HepG2 (cell line): ENCODE results near the gene FMNL2. TPM values are rescaled to one million over a fixed set of nuclear protein-coding genes. Genes with fewer than 3 reads are reported as not detected.

Source experiments
- ATAC-seq: fragments of 200-7000 bp; cut with Tn5 transposase; 3 replicates; pipeline ENCODE4 v1.9.1; 2020; ENCODE audit warnings: mild to moderate bottlenecking, moderate library complexity
- BruUV-seq: library from RNA; stranded (reverse); fragments of 400-500 nt; replicated peaks from 2 replicates; lab custom pipeline; 2021; lab: Mats Ljungman, UMichigan
- CTCF ChIA-PET: fragments of 300-600 bp; formaldehyde crosslinking; extraction: SDS; loops from one replicate; lab custom pipeline; 2021; ENCODE audit warnings: low total read pairs, inconsistent platforms, low intra/inter-chr PET ratio; lab: Yijun Ruan, JAX
- POLR2A ChIA-PET: fragments of 350-600 bp; sonication (Branson Sonifier 250); formaldehyde crosslinking; loops from one replicate; lab custom pipeline; 2020; ENCODE audit warnings: antibody characterized with exemption, inconsistent platforms; lab: Yijun Ruan, JAX
- DNase-seq: peaks from one replicate; pipeline ENCODE4 v3.0.0-alpha.2; 2015; ENCODE audit warnings: low spot score
- FAIRE-seq: peaks from 3 replicates; lab custom pipeline; 2011; peaks lifted over from hg19 to GRCh38; lab: Jason Lieb, UNC
- H2AFZ ChIP-seq: one replicate; pipeline ENCODE4 v1.6.1; 2011; ENCODE audit warnings: low read length, inconsistent platforms
- H3K27ac ChIP-seq: fragments of 300-600 bp; 3 replicates; pipeline ENCODE4 v1.8.0; 2011; ENCODE audit warnings: mixed run types, mild to moderate bottlenecking, mixed read lengths, low read length, inconsistent platforms; ENCODE audit not compliant: insufficient read depth; ENCODE audit errors: extremely low read length
- H3K27me3 ChIP-seq, 2 experiments: fragments of 200-600 bp in 1 of 2; 2 replicates in 1 of 2; 3 replicates in 1 of 2; pipeline versions ENCODE4 v1.6.0 to v1.8.0; 2011; ENCODE audit warnings: low read length in 2 of 2, mild to moderate bottlenecking in 2 of 2, moderate library complexity in 2 of 2, inconsistent platforms in 1 of 2; ENCODE audit not compliant: insufficient read depth in 2 of 2, control insufficient read depth in 1 of 2
- H3K36me3 ChIP-seq, 2 experiments: fragments of 200-600 bp in 1 of 2; replicated peaks in 1 of 2; 2 replicates in 1 of 2; 3 replicates in 1 of 2; pipeline versions ENCODE4 v1.5.1 to v1.8.0; 2011; ENCODE audit warnings: low read length in 2 of 2, inconsistent platforms in 1 of 2; ENCODE audit not compliant: insufficient read depth in 2 of 2, control insufficient read depth in 1 of 2
- H3K4me1 ChIP-seq: 2 replicates; pipeline ENCODE4 v1.5.1; 2012; ENCODE audit warnings: low read length, inconsistent platforms; ENCODE audit not compliant: insufficient read depth
- H3K4me2 ChIP-seq: 2 replicates; pipeline ENCODE4 v1.6.0; 2011; ENCODE audit warnings: low read depth, low read length, inconsistent platforms
- H3K4me3 ChIP-seq, 3 experiments: fragments of 200-600 bp in 1 of 3; sonication (generic), shearing (Covaris generic) in 1 of 3; replicated peaks in 1 of 3; 2 replicates each; pipeline ENCODE4 v1.5.1; 2011 to 2016; ENCODE audit warnings: low read length in 3 of 3, inconsistent platforms in 2 of 3, low read depth in 2 of 3, mild to moderate bottlenecking in 2 of 3, control low read depth in 1 of 3, mixed read lengths in 1 of 3; ENCODE audit not compliant: insufficient read depth in 1 of 3
- H3K79me2 ChIP-seq: one replicate; pipeline ENCODE4 v1.6.1; 2011; ENCODE audit warnings: low read length, inconsistent platforms; ENCODE audit not compliant: insufficient read depth
- H3K9ac ChIP-seq: 2 replicates; pipeline ENCODE4 v1.6.0; 2011; ENCODE audit warnings: mild to moderate bottlenecking, low read depth, low read length, inconsistent platforms; ENCODE audit not compliant: insufficient read depth
- H3K9me3 ChIP-seq: 2 replicates; pipeline ENCODE4 v1.5.1; 2012; ENCODE audit warnings: mild to moderate bottlenecking, low read length
- H4K20me1 ChIP-seq: 2 replicates; pipeline ENCODE4 v1.6.0; 2011; ENCODE audit warnings: inconsistent platforms, mild to moderate bottlenecking, low read length, moderate library complexity; ENCODE audit not compliant: insufficient read depth
- CAMTA2 ChIP-seq: sonication (generic); formaldehyde crosslinking; IDR thresholded peaks from 2 replicates; pipeline ENCODE4 v1.4.0; 2020; ENCODE audit warnings: mild to moderate bottlenecking, missing genetic modification reagents, borderline replicate concordance
- ETS1 ChIP-seq: sonication (generic); formaldehyde crosslinking; IDR thresholded peaks from 2 replicates; pipeline ENCODE4 v1.4.0; 2020; ENCODE audit warnings: missing genetic modification reagents
- ETV5 ChIP-seq: IDR thresholded peaks from 2 replicates; pipeline ENCODE4 v1.6.1; 2018; ENCODE audit warnings: missing biosample characterization, missing genetic modification reagents, inconsistent platforms, borderline replicate concordance
- GLI4 ChIP-seq: sonication (generic); formaldehyde crosslinking; IDR thresholded peaks from 2 replicates; pipeline ENCODE4 v1.5.1; 2020; ENCODE audit warnings: missing genetic modification reagents, mild to moderate bottlenecking, moderate library complexity, borderline replicate concordance
- JUND ChIP-seq: sonication (generic); formaldehyde crosslinking; IDR thresholded peaks from 2 replicates; pipeline ENCODE4 v1.8.0; 2022; ENCODE audit warnings: mild to moderate bottlenecking, missing genetic modification reagents
- KDM5A ChIP-seq: fragments of 200-600 bp; sonication (generic); IDR thresholded peaks from 2 replicates; pipeline ENCODE4 v1.7.0; 2018; ENCODE audit warnings: antibody characterized with exemption, mild to moderate bottlenecking, low read length, borderline replicate concordance
- MTA3 ChIP-seq: sonication (generic); formaldehyde crosslinking; IDR thresholded peaks from 2 replicates; pipeline ENCODE4 v1.4.0; 2020; ENCODE audit warnings: missing genetic modification reagents
- NCOA5 ChIP-seq: sonication (generic); formaldehyde crosslinking; IDR thresholded peaks from 2 replicates; pipeline ENCODE4 v1.4.0; 2020; ENCODE audit warnings: missing genetic modification reagents
- NONO ChIP-seq, 2 experiments: fragments of 450-650 bp in 1 of 2; sonication (generic) in 1 of 2; formaldehyde crosslinking in 1 of 2; IDR thresholded peaks in 1 of 2; conservative IDR thresholded peaks in 1 of 2; 2 replicates each; pipeline versions ENCODE4 v1.6.1 to v1.8.0; 2017 to 2022; ENCODE audit warnings: mild to moderate bottlenecking in 1 of 2, missing genetic modification reagents in 1 of 2, moderate library complexity in 1 of 2
- NR2F6 ChIP-seq, 2 experiments: IDR thresholded peaks; 2 replicates each; pipeline ENCODE4 v1.6.1; 2016; ENCODE audit warnings: antibody characterized with exemption in 1 of 2, mild to moderate bottlenecking in 1 of 2
- TEAD3 ChIP-seq: optimal IDR thresholded peaks from 2 replicates; pipeline ENCODE3; 2016; ENCODE audit warnings: borderline replicate concordance
- TOPORS ChIP-seq: sonication (generic); formaldehyde crosslinking; IDR thresholded peaks from 2 replicates; pipeline ENCODE4 v1.8.0; 2023; ENCODE audit warnings: mild to moderate bottlenecking, missing genetic modification reagents
- ZFP1 ChIP-seq: IDR thresholded peaks from 2 replicates; pipeline ENCODE4 v1.6.1; 2016
- ZNF280D ChIP-seq: sonication (generic); formaldehyde crosslinking; IDR thresholded peaks from 2 replicates; pipeline ENCODE4 v1.5.1; 2020; ENCODE audit warnings: mild to moderate bottlenecking, missing genetic modification reagents
- ZNF33B ChIP-seq: sonication (generic); formaldehyde crosslinking; IDR thresholded peaks from 2 replicates; pipeline ENCODE4 v1.5.1; 2020; ENCODE audit warnings: mild to moderate bottlenecking, missing genetic modification reagents
- ZSCAN29 ChIP-seq: sonication (generic); formaldehyde crosslinking; conservative IDR thresholded peaks from 2 replicates; pipeline ENCODE4 v1.4.0; 2020; ENCODE audit warnings: mild to moderate bottlenecking, missing genetic modification reagents
- WGBS: methylation state at CpG from one replicate; pipeline ENCODE4 v1.1.6; 2017; ENCODE audit warnings: low lambda C conversion rate; 5-methylcytosine and 5-hydroxymethylcytosine counted together
- in situ Hi-C: cut with HindIII; loops from 2 replicates; pipeline ENCODE4 v1.10.0; 2017; ENCODE audit warnings: low pct_unique_long_range_greater_than_20kb; ENCODE audit not compliant: extremely low pct_ligation_motif_present
- intact Hi-C: fragments of 100-400 bp; cut with micrococcal nuclease; formaldehyde crosslinking; loops from one replicate; pipeline ENCODE4 v1.10.0; 2022; ENCODE audit not compliant: unreplicated experiment
- polyA plus RNA-seq, 8 experiments: library from polyadenylated mRNA; depleted of rRNA in 3 of 8; stranded (reverse) in 7 of 8; unstranded in 1 of 8; fragments of >200 nt; fragmentation: Illumina TruSeq in 4 of 8; extraction: Trizol in 4 of 8; gene quantifications; 2 replicates each; pipeline versions ENCODE4 v1.2.1 to v1.2.3, GENCODE V29; 2011 to 2016; ENCODE audit warnings: low read depth in 4 of 8, missing spikeins in 1 of 8, mixed read lengths in 1 of 8; ENCODE audit not compliant: insufficient read depth in 1 of 8
- total RNA-seq, 5 experiments: library from RNA; depleted of rRNA; stranded (reverse); fragments of >200 nt; fragmentation: Illumina TruSeq; extraction: Trizol; gene quantifications; 2 replicates each; pipeline ENCODE4 v1.2.3, GENCODE V29; 2016; ENCODE audit warnings: low read depth in 1 of 5
- TF ChIP-seq, protein P1 (sequence below): sonication (generic); formaldehyde crosslinking; IDR thresholded peaks from 2 replicates; pipeline ENCODE4 v1.4.0; 2020; ENCODE audit warnings: missing genetic modification reagents

Gene FMNL2
- total and polyA plus RNA-seq, 2 of the 13 experiments (the other 11 are each of a cell fraction or from before 2014, with no cell fraction given), result 66.5 to 67.7 TPM

DNA sequence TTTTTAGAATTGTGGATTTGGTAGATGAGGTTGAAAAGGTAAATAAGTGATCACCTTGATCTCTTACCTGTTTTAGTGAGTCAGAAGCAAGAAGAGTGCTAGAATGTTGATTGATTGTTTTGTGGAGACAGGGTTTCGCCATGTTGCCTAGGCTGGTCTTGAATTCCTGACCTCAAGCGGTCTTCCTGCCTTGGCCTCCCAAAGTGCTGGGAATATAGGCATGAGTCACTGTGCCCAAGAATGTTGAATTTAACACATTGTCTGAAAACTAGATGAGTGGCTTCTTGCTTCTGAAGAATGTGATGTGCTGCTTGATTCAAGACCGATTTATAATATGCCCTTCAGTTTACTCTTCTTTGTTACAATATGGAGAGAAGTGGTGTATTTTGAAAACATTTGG is 121.3 kb downstream of the FMNL2 start:
- H3K4me1 ChIP-seq, result peaks cover 63% of the 10 kb centered on the region
- H3K27ac ChIP-seq, result no peak overlapping the region
- DNase-seq, result peak; percentile 52
- in situ Hi-C loops, result no loop called here
- no peak overlapping the region for H3K4me3 ChIP-seq
- H3K79me2 ChIP-seq, result peaks cover 87% of the 10 kb centered on the region
- peaks cover 0 to 6% of the 10 kb centered on the region in 2 experiments; a peak in 3 of 5 replicates for H3K36me3 ChIP-seq
- ChIA-PET CTCF (no interaction called here), POLR2A (interaction anchor here (1.0 kb wide), 1 partner anchor 30 kb away, joined by 4 read pairs; no protein-coding TSS in a partner anchor)
- H2AFZ ChIP-seq, result no peak overlapping the region
- intact Hi-C loops, result no loop called here
- no peak overlapping the region for H3K4me2 ChIP-seq
- FAIRE-seq, result no peak
- H3K27me3 ChIP-seq, result no peaks in the 10 kb centered on the region
- WGBS, result 96% methylated on average over 3 of the region's 3 CpGs
- H3K9ac ChIP-seq, result no peak overlapping the region
- H3K9me3 ChIP-seq, result no peaks in the 10 kb centered on the region
- ATAC-seq, result no peak
- BruUV-seq, result no TSS peak
- H4K20me1 ChIP-seq, result no peaks in the 10 kb centered on the region
- TF ChIP-seq KDM5A (no peak), ZSCAN29 (no peak), JUND (CRISPR knock-in tag) (no peak), ZFP1 (CRISPR knock-in tag) (no peak), ZNF33B (CRISPR knock-in tag) (no peak), TEAD3 (CRISPR knock-in tag) (peak; percentile 61), ETV5 (0 out of 2 replicates have a peak, but pooled peaks have one; percentile 24), GLI4 (CRISPR knock-in tag) (no peak), NR2F6 (IDR thresholded peaks at IDR 0.05) (no peak), NR2F6 (CRISPR knock-in tag; IDR thresholded peaks at IDR 0.05) (peak; percentile 13; the same call in 1 of the 2 replicates), ETS1 (CRISPR knock-in tag) (no peak), TOPORS (CRISPR knock-in tag) (no peak), NCOA5 (CRISPR knock-in tag) (no peak), MTA3 (CRISPR knock-in tag) (no peak), ZNF280D (CRISPR knock-in tag) (no peak), CAMTA2 (no peak), NONO (IDR thresholded peaks at IDR 0.05) (no peak), NONO (CRISPR knock-in tag; conservative IDR thresholded peaks at IDR 0.05) (no peak)
- TF ChIP-seq, protein P1, sequence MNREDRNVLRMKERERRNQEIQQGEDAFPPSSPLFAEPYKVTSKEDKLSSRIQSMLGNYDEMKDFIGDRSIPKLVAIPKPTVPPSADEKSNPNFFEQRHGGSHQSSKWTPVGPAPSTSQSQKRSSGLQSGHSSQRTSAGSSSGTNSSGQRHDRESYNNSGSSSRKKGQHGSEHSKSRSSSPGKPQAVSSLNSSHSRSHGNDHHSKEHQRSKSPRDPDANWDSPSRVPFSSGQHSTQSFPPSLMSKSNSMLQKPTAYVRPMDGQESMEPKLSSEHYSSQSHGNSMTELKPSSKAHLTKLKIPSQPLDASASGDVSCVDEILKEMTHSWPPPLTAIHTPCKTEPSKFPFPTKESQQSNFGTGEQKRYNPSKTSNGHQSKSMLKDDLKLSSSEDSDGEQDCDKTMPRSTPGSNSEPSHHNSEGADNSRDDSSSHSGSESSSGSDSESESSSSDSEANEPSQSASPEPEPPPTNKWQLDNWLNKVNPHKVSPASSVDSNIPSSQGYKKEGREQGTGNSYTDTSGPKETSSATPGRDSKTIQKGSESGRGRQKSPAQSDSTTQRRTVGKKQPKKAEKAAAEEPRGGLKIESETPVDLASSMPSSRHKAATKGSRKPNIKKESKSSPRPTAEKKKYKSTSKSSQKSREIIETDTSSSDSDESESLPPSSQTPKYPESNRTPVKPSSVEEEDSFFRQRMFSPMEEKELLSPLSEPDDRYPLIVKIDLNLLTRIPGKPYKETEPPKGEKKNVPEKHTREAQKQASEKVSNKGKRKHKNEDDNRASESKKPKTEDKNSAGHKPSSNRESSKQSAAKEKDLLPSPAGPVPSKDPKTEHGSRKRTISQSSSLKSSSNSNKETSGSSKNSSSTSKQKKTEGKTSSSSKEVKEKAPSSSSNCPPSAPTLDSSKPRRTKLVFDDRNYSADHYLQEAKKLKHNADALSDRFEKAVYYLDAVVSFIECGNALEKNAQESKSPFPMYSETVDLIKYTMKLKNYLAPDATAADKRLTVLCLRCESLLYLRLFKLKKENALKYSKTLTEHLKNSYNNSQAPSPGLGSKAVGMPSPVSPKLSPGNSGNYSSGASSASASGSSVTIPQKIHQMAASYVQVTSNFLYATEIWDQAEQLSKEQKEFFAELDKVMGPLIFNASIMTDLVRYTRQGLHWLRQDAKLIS (CRISPR knock-in tag), result no peak
